HCT116 (cell line): ENCODE data around the gene ERN1.

Experiments used
- EZH2 ChIP-seq: fragments of 200-600 bp; sonication (generic); IDR thresholded peaks from 2 replicates; pipeline ENCODE4 v1.6.1; 2017; ENCODE audit warnings: antibody characterized with exemption, mixed run types
- EZH2phosphoT487 ChIP-seq: fragments of 200-600 bp; IDR thresholded peaks from 2 replicates; pipeline ENCODE4 v1.6.1; 2018; ENCODE audit warnings: antibody characterized with exemption, borderline replicate concordance
- FOSL1 ChIP-seq: IDR thresholded peaks from 2 replicates; pipeline ENCODE4 v1.6.1; 2012; ENCODE audit warnings: low read depth
- POLR2A ChIP-seq: IDR thresholded peaks from 2 replicates; pipeline ENCODE4 v1.7.0; 2011; ENCODE audit warnings: borderline replicate concordance; ENCODE audit not compliant: insufficient read depth, insufficient read length; ENCODE audit errors: extremely low read depth
- POLR2AphosphoS5 ChIP-seq: IDR thresholded peaks from 2 replicates; pipeline ENCODE4 v1.6.1; 2011; ENCODE audit warnings: mild to moderate bottlenecking, low read depth, low read length, moderate library complexity
- RAD21 ChIP-seq: IDR thresholded peaks from 2 replicates; pipeline ENCODE4 v1.6.1; 2012; ENCODE audit warnings: low read depth, mild to moderate bottlenecking
- SP1 ChIP-seq: IDR thresholded peaks from 2 replicates; pipeline ENCODE4 v1.6.1; 2012; ENCODE audit warnings: low read depth
- TCF7L2 ChIP-seq: IDR thresholded peaks from 2 replicates; pipeline ENCODE4 v1.7.0; 2011; ENCODE audit warnings: borderline replicate concordance, inconsistent platforms; ENCODE audit not compliant: insufficient read depth, insufficient read length; ENCODE audit errors: extremely low read depth
- YY1 ChIP-seq: IDR thresholded peaks from 2 replicates; pipeline ENCODE4 v1.6.1; 2011; ENCODE audit warnings: low read length, low read depth, moderate library complexity, mild to moderate bottlenecking; ENCODE audit not compliant: insufficient replicate concordance; ENCODE audit errors: extremely low read depth
- ZFX ChIP-seq: fragments of 450-650 bp; IDR thresholded peaks from 2 replicates; pipeline ENCODE4 v1.6.1; 2017
- TF ChIP-seq, protein P1 (sequence below), 3 experiments: fragments of 200-600 bp in 1 of 3; sonication (generic) in 1 of 3; IDR thresholded peaks in 2 of 3; conservative IDR thresholded peaks in 1 of 3; 2 replicates each; pipeline ENCODE4 v1.5.1; 2012 to 2017; ENCODE audit warnings: low read depth in 2 of 3, low read length in 2 of 3, antibody characterized with exemption in 1 of 3, borderline replicate concordance in 1 of 3, control low read depth in 1 of 3, mild to moderate bottlenecking in 1 of 3, mixed read lengths in 1 of 3, mixed run types in 1 of 3, moderate library complexity in 1 of 3; ENCODE audit not compliant: insufficient read depth in 1 of 3
- TF ChIP-seq, protein P2 (sequence below): IDR thresholded peaks from 2 replicates; pipeline ENCODE4 v1.6.1; 2012; ENCODE audit warnings: low read depth
- TF ChIP-seq, protein P3 (sequence below): IDR thresholded peaks from 2 replicates; pipeline ENCODE4 v1.6.1; 2011; ENCODE audit warnings: mild to moderate bottlenecking, low read length, moderate library complexity; ENCODE audit not compliant: insufficient replicate concordance; ENCODE audit errors: extremely low read depth

DNA sequence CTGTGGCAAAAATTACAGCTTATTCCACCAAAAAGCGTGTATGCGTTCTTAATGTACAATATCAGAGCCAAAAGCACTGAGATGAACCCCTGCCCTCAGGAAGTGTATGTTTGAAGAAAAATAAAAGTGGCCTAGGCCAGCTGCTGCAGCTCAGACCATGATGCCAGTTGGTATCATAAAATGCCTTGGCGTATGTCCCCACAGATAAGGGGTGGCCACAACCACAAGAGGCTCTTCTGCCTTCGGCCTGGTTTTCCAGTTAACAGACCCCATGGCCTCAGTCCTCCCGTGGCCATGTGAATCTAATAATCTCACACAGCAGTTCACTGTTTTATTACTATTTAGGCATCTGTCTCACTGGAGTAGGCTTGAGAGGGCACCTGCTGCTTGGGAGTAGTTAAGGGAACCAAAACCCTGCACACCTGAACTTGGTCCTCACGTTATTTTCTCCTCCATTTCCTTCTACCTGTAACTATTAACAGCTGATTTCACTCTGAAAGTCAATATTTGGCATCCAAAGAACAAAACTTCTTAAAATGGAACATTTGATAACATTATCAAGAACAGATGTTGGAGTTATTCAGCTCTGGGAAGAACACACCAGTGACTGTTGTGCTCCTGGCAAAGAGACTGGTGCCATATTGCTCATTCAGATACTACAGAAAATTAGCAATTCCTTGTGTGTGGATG lies 34.8 kb upstream of the ERN1 start:
- TF ChIP-seq, protein P1, sequence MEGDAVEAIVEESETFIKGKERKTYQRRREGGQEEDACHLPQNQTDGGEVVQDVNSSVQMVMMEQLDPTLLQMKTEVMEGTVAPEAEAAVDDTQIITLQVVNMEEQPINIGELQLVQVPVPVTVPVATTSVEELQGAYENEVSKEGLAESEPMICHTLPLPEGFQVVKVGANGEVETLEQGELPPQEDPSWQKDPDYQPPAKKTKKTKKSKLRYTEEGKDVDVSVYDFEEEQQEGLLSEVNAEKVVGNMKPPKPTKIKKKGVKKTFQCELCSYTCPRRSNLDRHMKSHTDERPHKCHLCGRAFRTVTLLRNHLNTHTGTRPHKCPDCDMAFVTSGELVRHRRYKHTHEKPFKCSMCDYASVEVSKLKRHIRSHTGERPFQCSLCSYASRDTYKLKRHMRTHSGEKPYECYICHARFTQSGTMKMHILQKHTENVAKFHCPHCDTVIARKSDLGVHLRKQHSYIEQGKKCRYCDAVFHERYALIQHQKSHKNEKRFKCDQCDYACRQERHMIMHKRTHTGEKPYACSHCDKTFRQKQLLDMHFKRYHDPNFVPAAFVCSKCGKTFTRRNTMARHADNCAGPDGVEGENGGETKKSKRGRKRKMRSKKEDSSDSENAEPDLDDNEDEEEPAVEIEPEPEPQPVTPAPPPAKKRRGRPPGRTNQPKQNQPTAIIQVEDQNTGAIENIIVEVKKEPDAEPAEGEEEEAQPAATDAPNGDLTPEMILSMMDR (IDR thresholded peaks at IDR 0.05 in 2 of 3, conservative IDR thresholded peaks at IDR 0.05 in 1 of 3; ENCODE audit: borderline replicate concordance in 1 of 3, insufficient read depth in 1 of 3, low read depth in 2 of 3, low read length in 2 of 3), result no peak
- TF ChIP-seq FOSL1 (no peak), TCF7L2 (no peak), EZH2phosphoT487 (no peak), ZFX (no peak), SP1 (no peak), RAD21 (no peak), YY1 (no peak), POLR2A (no peak), EZH2 (no peak), POLR2AphosphoS5 (no peak)
- TF ChIP-seq, protein P2, sequence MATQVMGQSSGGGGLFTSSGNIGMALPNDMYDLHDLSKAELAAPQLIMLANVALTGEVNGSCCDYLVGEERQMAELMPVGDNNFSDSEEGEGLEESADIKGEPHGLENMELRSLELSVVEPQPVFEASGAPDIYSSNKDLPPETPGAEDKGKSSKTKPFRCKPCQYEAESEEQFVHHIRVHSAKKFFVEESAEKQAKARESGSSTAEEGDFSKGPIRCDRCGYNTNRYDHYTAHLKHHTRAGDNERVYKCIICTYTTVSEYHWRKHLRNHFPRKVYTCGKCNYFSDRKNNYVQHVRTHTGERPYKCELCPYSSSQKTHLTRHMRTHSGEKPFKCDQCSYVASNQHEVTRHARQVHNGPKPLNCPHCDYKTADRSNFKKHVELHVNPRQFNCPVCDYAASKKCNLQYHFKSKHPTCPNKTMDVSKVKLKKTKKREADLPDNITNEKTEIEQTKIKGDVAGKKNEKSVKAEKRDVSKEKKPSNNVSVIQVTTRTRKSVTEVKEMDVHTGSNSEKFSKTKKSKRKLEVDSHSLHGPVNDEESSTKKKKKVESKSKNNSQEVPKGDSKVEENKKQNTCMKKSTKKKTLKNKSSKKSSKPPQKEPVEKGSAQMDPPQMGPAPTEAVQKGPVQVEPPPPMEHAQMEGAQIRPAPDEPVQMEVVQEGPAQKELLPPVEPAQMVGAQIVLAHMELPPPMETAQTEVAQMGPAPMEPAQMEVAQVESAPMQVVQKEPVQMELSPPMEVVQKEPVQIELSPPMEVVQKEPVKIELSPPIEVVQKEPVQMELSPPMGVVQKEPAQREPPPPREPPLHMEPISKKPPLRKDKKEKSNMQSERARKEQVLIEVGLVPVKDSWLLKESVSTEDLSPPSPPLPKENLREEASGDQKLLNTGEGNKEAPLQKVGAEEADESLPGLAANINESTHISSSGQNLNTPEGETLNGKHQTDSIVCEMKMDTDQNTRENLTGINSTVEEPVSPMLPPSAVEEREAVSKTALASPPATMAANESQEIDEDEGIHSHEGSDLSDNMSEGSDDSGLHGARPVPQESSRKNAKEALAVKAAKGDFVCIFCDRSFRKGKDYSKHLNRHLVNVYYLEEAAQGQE, result no peak
- TF ChIP-seq, protein P3, sequence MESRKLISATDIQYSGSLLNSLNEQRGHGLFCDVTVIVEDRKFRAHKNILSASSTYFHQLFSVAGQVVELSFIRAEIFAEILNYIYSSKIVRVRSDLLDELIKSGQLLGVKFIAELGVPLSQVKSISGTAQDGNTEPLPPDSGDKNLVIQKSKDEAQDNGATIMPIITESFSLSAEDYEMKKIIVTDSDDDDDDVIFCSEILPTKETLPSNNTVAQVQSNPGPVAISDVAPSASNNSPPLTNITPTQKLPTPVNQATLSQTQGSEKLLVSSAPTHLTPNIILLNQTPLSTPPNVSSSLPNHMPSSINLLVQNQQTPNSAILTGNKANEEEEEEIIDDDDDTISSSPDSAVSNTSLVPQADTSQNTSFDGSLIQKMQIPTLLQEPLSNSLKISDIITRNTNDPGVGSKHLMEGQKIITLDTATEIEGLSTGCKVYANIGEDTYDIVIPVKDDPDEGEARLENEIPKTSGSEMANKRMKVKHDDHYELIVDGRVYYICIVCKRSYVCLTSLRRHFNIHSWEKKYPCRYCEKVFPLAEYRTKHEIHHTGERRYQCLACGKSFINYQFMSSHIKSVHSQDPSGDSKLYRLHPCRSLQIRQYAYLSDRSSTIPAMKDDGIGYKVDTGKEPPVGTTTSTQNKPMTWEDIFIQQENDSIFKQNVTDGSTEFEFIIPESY, result no peak
